Fibroblast of the aortic adventitia (primary cell): ENCODE results near the gene ESYT3. TPM values are rescaled to one million over a fixed set of nuclear protein-coding genes. Genes with fewer than 3 reads are reported as not detected.
"Not testable (repeated sequence)": the region's sequence is repeated elsewhere in the genome, so short reads cannot be mapped to it uniquely, and the experiment has no call there.

ENCODE experiments used
- DNase-seq: peaks from one replicate; pipeline ENCODE4 v3.0.0-alpha.2; 2010; ENCODE audit warnings: low read depth
- H3K4me3 ChIP-seq: 2 replicates; pipeline ENCODE4 v1.5.1; 2011; ENCODE audit warnings: low read depth, mild to moderate bottlenecking, control low read depth, low read length, moderate library complexity
- CTCF ChIP-seq: IDR thresholded peaks from 2 replicates; pipeline ENCODE4 v1.5.1; 2011; ENCODE audit warnings: mild to moderate bottlenecking, low read length, control low read depth, inconsistent platforms; ENCODE audit not compliant: insufficient read depth
- total RNA-seq: library from RNA; depleted of rRNA; stranded (reverse); fragments of >200 nt; gene quantifications from 2 replicates; pipeline ENCODE4 v1.2.3, GENCODE V29; 2012; ENCODE audit warnings: low replicate concordance

Gene ESYT3
- total RNA-seq, 1 donor, result 0.27 TPM

DNA sequence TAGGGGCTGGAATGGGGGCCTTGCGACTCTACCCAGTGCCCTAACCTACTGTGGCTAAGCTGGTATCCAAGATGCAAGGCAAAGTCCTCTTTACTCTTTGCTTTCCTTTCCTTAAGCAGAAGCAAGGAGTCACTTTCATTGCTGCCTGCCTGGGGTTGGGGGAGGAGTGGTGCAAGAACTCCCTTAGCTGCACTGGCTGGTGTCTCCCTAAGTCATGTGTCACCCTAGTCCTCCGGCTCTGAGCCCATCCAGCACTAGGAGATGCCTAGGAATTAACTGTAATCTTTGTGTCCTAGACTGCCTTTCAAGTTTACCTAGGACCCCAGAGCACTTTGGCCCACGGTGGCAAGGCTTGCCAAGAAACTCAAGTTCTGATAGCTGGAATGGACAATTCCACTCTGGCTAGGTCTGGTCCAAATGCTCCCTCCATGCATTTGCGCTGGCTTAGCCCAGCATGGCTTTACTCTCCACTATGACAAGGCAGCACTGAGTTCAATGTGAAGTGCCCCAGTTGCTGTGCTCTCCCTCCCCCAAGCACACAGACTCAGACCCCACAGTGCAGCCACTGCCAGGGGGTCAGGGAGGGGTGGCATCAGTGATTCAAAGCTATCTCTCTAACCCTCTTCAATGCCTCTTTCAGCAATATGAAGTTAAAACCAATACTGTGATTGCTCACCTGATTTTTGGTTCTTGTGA is 58.7 kb downstream of the ESYT3 start:
- DNase-seq, result no peak
- H3K4me3 ChIP-seq, result no peak overlapping the region
- no peak for TF ChIP-seq CTCF

GRCh38 chr3:138493804-138494606 is 59.6 kb downstream of the ESYT3 start:
- peak; percentile 80 for DNase-seq
- H3K4me3 ChIP-seq, result no peak overlapping the region
- no peak for TF ChIP-seq CTCF

- DNase-seq, result no peak
- TF ChIP-seq CTCF, result no peak
- no peak overlapping the region for H3K4me3 ChIP-seq
These were observed 60.2 kb downstream of the ESYT3 start for GRCh38 chr3:138494607-138494929.

- DNase-seq, H3K4me3 ChIP-seq: not testable (repeated sequence)
These were observed 61.2 kb downstream of the ESYT3 start for GRCh38 chr3:138495638-138496037.

DNA sequence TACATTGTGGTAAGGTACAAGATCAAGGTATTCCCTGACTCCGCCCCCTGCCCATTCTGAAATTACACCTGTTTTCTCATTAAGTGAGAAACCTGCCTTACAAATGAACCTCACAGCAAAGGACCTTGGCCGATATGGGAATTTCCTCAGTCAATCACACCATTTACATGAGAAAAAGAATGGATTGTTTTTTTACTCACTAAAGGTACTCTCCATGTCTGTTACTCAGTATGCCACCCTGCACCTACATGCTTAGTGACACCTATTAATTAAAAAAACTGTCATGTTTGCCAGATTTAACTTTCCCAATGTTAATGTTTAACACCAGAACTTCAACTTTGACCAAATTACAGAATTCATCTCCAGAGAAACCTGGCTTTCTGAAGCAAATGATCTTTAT is 62.0 kb downstream of the ESYT3 start:
- TF ChIP-seq CTCF, result no peak
- H3K4me3 ChIP-seq, result no peak overlapping the region
- no peak for DNase-seq

GRCh38 chr3:138497021-138497420 is 62.6 kb downstream of the ESYT3 start:
- DNase-seq, result no peak
- TF ChIP-seq CTCF, result no peak
- H3K4me3 ChIP-seq, result no peak overlapping the region

DNA sequence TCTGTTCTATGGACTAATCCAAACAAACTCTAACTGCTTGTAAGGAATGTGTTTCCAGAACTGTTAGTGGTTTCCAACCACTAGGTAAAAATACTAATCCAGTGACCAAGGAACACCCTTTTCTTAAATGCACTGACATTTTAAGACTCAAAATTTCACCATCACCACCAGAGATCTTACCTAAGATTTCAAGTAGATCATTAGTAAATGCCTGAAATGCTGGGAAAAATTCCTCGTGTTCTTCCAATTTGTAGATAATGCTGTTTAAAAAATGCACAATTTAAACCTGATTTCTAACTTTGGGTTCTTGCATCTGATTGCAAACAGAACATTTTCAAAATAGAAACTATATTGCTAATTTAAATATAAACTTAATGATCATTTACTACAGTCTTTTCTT is 63.4 kb downstream of the ESYT3 start:
- no peak for DNase-seq
- no peak for TF ChIP-seq CTCF
- H3K4me3 ChIP-seq, result no peak overlapping the region
